NCI-H2107 treated with DMSO at 0.1 percent for 48 hours (cell line): ENCODE measurements around the gene C6orf15.

Experiments
- DNase-seq: peaks from one replicate; lab custom pipeline; 2025; ENCODE audit not compliant: unreplicated experiment; lab: John Stamatoyannopoulos, UW

The C6orf15 gene

GRCh38 chr6:31131595-31131994 is 19.2 kb upstream of the C6orf15 start:
- no peak for DNase-seq

- no peak for DNase-seq
Measured at GRCh38 chr6:31130751-31131150, 18.4 kb upstream of the C6orf15 start.

GRCh38 chr6:31129130-31129529 is 16.8 kb upstream of the C6orf15 start:
- no peak for DNase-seq

GRCh38 chr6:31128093-31128676 is 15.8 kb upstream of the C6orf15 start:
- DNase-seq: no peak

- DNase-seq: no peak
Measured at GRCh38 chr6:31126396-31127175, 14.2 kb upstream of the C6orf15 start.

GRCh38 chr6:31125586-31126363 is 13.4 kb upstream of the C6orf15 start:
- no peak for DNase-seq

- DNase-seq: no peak
Measured at GRCh38 chr6:31125162-31125561, 12.8 kb upstream of the C6orf15 start.

- no peak for DNase-seq
Measured at GRCh38 chr6:31122791-31123706, 10.7 kb upstream of the C6orf15 start.

- DNase-seq: no peak
Measured at GRCh38 chr6:31121131-31121790, 8.9 kb upstream of the C6orf15 start.

- no peak for DNase-seq
Measured at GRCh38 chr6:31120151-31120915, 8.0 kb upstream of the C6orf15 start, which contains the start of gene CDSN. TSS of gene CDSN (minus strand) at chr6:31120446. CDS start at chr6:31120419, 27 bp downstream.

- no peak for DNase-seq
Measured at GRCh38 chr6:31118178-31118577, 5.8 kb upstream of the C6orf15 start.

GRCh38 chr6:31116661-31117385 is 4.4 kb upstream of the C6orf15 start:
- DNase-seq: no peak

- no peak for DNase-seq
Measured at GRCh38 chr6:31115941-31116560, 3.7 kb upstream of the C6orf15 start.

GRCh38 chr6:31114970-31115849 is 2.8 kb upstream of the C6orf15 start:
- no peak for DNase-seq

GRCh38 chr6:31114541-31114878 is 2.1 kb upstream of the C6orf15 start, which contains the start of gene PSORS1C1:
TSS of gene PSORS1C1 (plus strand) at chr6:31114800. CDS start at chr6:31129633, 14,833 bp downstream.
- no peak for DNase-seq

- DNase-seq: no peak
Measured at GRCh38 chr6:31113861-31114540, 1.6 kb upstream of the C6orf15 start.

GRCh38 chr6:31111712-31112111 is 663 bp downstream of the C6orf15 start:
- no peak for DNase-seq
